Panc1 (cell line): ENCODE data around the gene SUSD4. TPM values are rescaled to one million over a fixed set of nuclear protein-coding genes. Genes with fewer than 3 reads are reported as not detected.

Experiments used
- ATAC-seq: fragments of 200-7000 bp; cut with Tn5 transposase; 2 replicates; pipeline ENCODE4 v1.9.1; 2020; ENCODE audit warnings: mild to moderate bottlenecking, moderate library complexity
- BruUV-seq: library from RNA; stranded (reverse); fragments of 400-500 nt; replicated peaks from 2 replicates; lab custom pipeline; 2021; lab: Mats Ljungman, UMichigan
- CTCF ChIA-PET: fragments of 300-600 bp; sonication (Branson Sonifier 250); formaldehyde crosslinking; loops from one replicate; lab custom pipeline; 2022; ENCODE audit warnings: antibody characterized with exemption; lab: Charles Lee
- POLR2A ChIA-PET: fragments of 300-600 bp; sonication (Branson Sonifier 250); formaldehyde crosslinking; loops from one replicate; lab custom pipeline; 2022; ENCODE audit warnings: antibody characterized with exemption; lab: Charles Lee
- DNase-seq: peaks from one replicate; pipeline ENCODE4 v3.0.0-alpha.2; 2010; ENCODE audit warnings: low read depth, low spot score
- H3K27ac ChIP-seq: 2 replicates; pipeline ENCODE4 v1.5.1; 2011; ENCODE audit warnings: mild to moderate bottlenecking, low read length, inconsistent platforms
- H3K27me3 ChIP-seq: fragments of 200-500 bp; sonication (Bioruptor generic); 2 replicates; pipeline ENCODE4 v1.6.0; 2014; ENCODE audit warnings: low read length, inconsistent platforms; ENCODE audit not compliant: control insufficient read depth, insufficient read depth
- H3K36me3 ChIP-seq: fragments of 200-500 bp; sonication (Bioruptor generic); 2 replicates; pipeline ENCODE4 v1.5.1; 2014; ENCODE audit warnings: inconsistent platforms, mild to moderate bottlenecking, low read length, moderate library complexity; ENCODE audit not compliant: control insufficient read depth, insufficient read depth
- H3K4me1 ChIP-seq: 2 replicates; pipeline ENCODE4 v1.5.1; 2011; ENCODE audit warnings: inconsistent platforms, mild to moderate bottlenecking, low read length, moderate library complexity; ENCODE audit not compliant: control insufficient read depth, insufficient read depth
- H3K4me3 ChIP-seq, 2 experiments: 2 replicates each; pipeline ENCODE4 v1.5.1; 2011 to 2012; ENCODE audit warnings: low read depth in 2 of 2, low read length in 2 of 2, mild to moderate bottlenecking in 2 of 2, inconsistent platforms in 1 of 2, moderate library complexity in 1 of 2
- H3K9me3 ChIP-seq: fragments of 200-500 bp; sonication (Bioruptor generic); 2 replicates; pipeline ENCODE4 v1.5.1; 2014; ENCODE audit warnings: low read depth, mild to moderate bottlenecking, inconsistent platforms, low read length, moderate library complexity; ENCODE audit not compliant: control insufficient read depth, insufficient read depth
- CTCF ChIP-seq: fragments of 450-650 bp; IDR thresholded peaks from 2 replicates; pipeline ENCODE4 v1.5.1; 2017; ENCODE audit warnings: mild to moderate bottlenecking
- POLR2AphosphoS5 ChIP-seq: IDR thresholded peaks from 2 replicates; pipeline ENCODE4 v1.6.1; 2012; ENCODE audit warnings: mild to moderate bottlenecking, low read depth, low read length, moderate library complexity
- REST ChIP-seq, 2 experiments: IDR thresholded peaks; 2 replicates each; pipeline ENCODE4 v1.6.1; 2011 to 2012; ENCODE audit warnings: low read depth in 2 of 2, control low read depth in 1 of 2, low read length in 1 of 2, mild to moderate bottlenecking in 1 of 2, moderate library complexity in 1 of 2; ENCODE audit not compliant: insufficient read depth in 1 of 2
- SIN3A ChIP-seq: IDR thresholded peaks from 2 replicates; pipeline ENCODE4 v1.6.1; 2012; ENCODE audit warnings: low read depth, mild to moderate bottlenecking, low read length, moderate library complexity, borderline replicate concordance; ENCODE audit not compliant: insufficient read depth
- TCF7L2 ChIP-seq: IDR thresholded peaks from 2 replicates; pipeline ENCODE4 v1.6.1; 2011; ENCODE audit warnings: mild to moderate bottlenecking, low read depth, low read length, inconsistent platforms
- in situ Hi-C: cut with HindIII; loops from 2 replicates; pipeline ENCODE4 v1.10.0; 2016; ENCODE audit warnings: low sequenced_read_pairs, low pct_unique_long_range_greater_than_20kb
- intact Hi-C: fragments of 100-400 bp; cut with micrococcal nuclease; formaldehyde crosslinking; loops from one replicate; pipeline ENCODE4 v1.10.0; 2022; ENCODE audit not compliant: unreplicated experiment
- total RNA-seq: library from RNA; stranded (reverse); gene quantifications from one replicate; pipeline ENCODE4 v1.2.1, GENCODE V29; 2021; ENCODE audit not compliant: unreplicated experiment

SUSD4 gene
- total RNA-seq, 1 experiment from 2014 or later: 0.28 TPM

GRCh38 chr1:223337174-223337869 lies 26.7 kb downstream of the SUSD4 start:
- DNase-seq (no peak), ATAC-seq (no peak)
- BruUV-seq: no TSS peak
- in situ Hi-C loops: no loop called here
- ChIA-PET POLR2A (interaction anchor here (0.6 kb wide), 1 partner anchor 160 kb away, joined by 3 read pairs; no protein-coding TSS in a partner anchor), CTCF (interaction anchor here (0.5 to 0.6 kb wide), 2 partner anchors 27 to 599 kb away, joined by 3 read pairs; partner anchors contain the start of gene SUSD4)
- H3K9me3 ChIP-seq: no peaks in the 10 kb centered on the region
- intact Hi-C loops: no loop called here
- H3K4me1 ChIP-seq: no peaks in the 10 kb centered on the region
- H3K27ac ChIP-seq: no peak overlapping the region
- H3K4me3 ChIP-seq: no peak overlapping the region
- H3K27me3 ChIP-seq: peaks cover 14% of the 10 kb centered on the region
- TF ChIP-seq TCF7L2 (no peak), CTCF (no peak), SIN3A (no peak), REST (IDR thresholded peaks at IDR 0.05; ENCODE audit: insufficient read depth in 1 of 2, low read depth in 2 of 2, low read length in 1 of 2) (no peak), POLR2AphosphoS5 (no peak)
- H3K36me3 ChIP-seq: no peaks in the 10 kb centered on the region

- Histone ChIP-seq H3K9me3 (no peaks in the 10 kb centered on the region), H3K27me3 (peaks cover 14% of the 10 kb centered on the region), H3K36me3 (no peaks in the 10 kb centered on the region), H3K4me3 (no peak overlapping the region), H3K4me1 (no peaks in the 10 kb centered on the region), H3K27ac (no peak overlapping the region)
- ChIA-PET POLR2A (no interaction called here), CTCF (no interaction called here)
- TF ChIP-seq REST (IDR thresholded peaks at IDR 0.05; ENCODE audit: insufficient read depth in 1 of 2, low read depth in 2 of 2, low read length in 1 of 2) (no peak), SIN3A (no peak), TCF7L2 (no peak), POLR2AphosphoS5 (no peak), CTCF (no peak)
- no TSS peak for BruUV-seq
- ATAC-seq (no peak), DNase-seq (no peak)
- in situ Hi-C loops (no loop called here), intact Hi-C loops (no loop called here)
Measured at GRCh38 chr1:223334156-223334555, 29.8 kb downstream of the SUSD4 start.
